Bladder microvascular endothelial cell (primary cell): ENCODE data around the gene FCGBP. TPM values are rescaled to one million over a fixed set of nuclear protein-coding genes. Genes with fewer than 3 reads are reported as not detected.

Experiments used
- total RNA-seq: library from RNA; depleted of rRNA; stranded (reverse); fragments of >200 nt; gene quantifications from 2 replicates; pipeline ENCODE4 v1.2.3, GENCODE V29; 2014

FCGBP gene
- under 0.01 and 0.06 TPM in 2 replicates for total RNA-seq

DNA sequence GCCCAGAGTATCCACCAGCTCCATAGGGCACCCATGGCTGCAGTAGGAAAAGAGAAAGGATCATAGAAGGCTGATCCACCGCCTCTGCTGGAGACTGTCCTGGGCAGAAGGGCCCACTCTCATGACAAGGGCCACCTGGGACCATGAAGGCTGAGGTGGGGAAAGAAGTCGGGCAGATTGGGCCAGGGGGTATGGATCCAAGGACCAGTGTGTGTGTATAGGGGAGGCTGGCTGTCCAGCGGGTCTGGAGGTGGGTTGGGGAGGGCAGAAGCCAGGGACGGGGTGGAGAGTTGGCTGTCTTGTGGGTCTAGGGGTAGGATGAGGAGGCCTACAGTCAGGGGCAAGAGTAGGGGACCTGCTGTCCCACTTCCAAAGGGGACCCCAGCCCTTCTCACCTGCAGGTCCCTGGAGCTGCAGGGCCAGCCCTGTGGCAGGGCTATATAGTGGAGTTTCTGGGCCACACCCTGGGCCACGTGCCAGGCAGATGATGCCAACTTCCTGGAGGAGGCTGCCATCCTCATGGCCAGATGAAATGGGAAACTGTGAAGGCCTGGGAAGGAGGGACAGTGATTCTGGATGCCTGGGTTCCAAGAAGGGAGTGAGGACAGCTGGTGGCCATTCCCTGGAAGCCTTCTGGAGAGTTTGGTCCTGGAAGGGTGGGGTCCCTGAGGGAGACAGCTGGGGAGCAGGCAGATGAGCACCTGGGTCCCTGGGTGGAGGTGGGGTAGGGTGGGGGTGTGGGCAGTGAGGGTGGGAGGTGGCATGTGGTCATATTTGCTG is at the start of gene FCGBP:
TSS of gene FCGBP (minus strand) at position 51 of the 780 bp plus-strand sequence.

GRCh38 chr19:39970675-39971379 is 36.4 kb upstream of the FCGBP start, which contains the start of gene PSMC4:
PSMC4 (plus strand) TSS chr19:39971165; CDS start chr19:39971203, 38 bp downstream.

Other genes with a start within 250 kb of the FCGBP start
- not detected in 2 replicates for gene LGALS14, start 230.2 kb downstream of the FCGBP start, total RNA-seq
- not detected in 2 replicates for gene CLC, start 196.6 kb downstream of the FCGBP start, total RNA-seq
- not detected in 2 replicates for gene LEUTX, start 155.8 kb downstream of the FCGBP start, total RNA-seq
- gene DYRK1B, start 100.5 kb downstream of the FCGBP start, total RNA-seq, result 10.0 and 22.5 TPM in 2 replicates
- 196 and 244 TPM in 2 replicates for gene FBL, start 88.3 kb downstream of the FCGBP start, total RNA-seq
- gene PSMC4, start 36.5 kb upstream of the FCGBP start, total RNA-seq, result 69.1 and 116 TPM in 2 replicates
- 2.6 and 7.9 TPM in 2 replicates for gene ZNF546, start 62.4 kb upstream of the FCGBP start, total RNA-seq
- gene ZNF780B, start 121.6 kb upstream of the FCGBP start, total RNA-seq, result 6.3 and 20.4 TPM in 2 replicates
- gene ZNF780A, start 156.3 kb upstream of the FCGBP start, total RNA-seq, result 6.3 and 12.6 TPM in 2 replicates